GM19395 (cell line): ENCODE results near the gene AP3M1.
A peak's percentile ranks its signal among the peaks of the same experiment; 100 is the strongest.
"Not testable (repeated sequence)": the region's sequence is repeated elsewhere in the genome, so short reads cannot be mapped to it uniquely, and the experiment has no call there.

Experiments
- ATAC-seq: cut with Tn5 transposase; IDR thresholded peaks from one replicate; pipeline ENCODE4 v1.9.1; 2021; ENCODE audit warnings: mild to moderate bottlenecking, moderate library complexity; ENCODE audit not compliant: unreplicated experiment

The AP3M1 gene, protein sequence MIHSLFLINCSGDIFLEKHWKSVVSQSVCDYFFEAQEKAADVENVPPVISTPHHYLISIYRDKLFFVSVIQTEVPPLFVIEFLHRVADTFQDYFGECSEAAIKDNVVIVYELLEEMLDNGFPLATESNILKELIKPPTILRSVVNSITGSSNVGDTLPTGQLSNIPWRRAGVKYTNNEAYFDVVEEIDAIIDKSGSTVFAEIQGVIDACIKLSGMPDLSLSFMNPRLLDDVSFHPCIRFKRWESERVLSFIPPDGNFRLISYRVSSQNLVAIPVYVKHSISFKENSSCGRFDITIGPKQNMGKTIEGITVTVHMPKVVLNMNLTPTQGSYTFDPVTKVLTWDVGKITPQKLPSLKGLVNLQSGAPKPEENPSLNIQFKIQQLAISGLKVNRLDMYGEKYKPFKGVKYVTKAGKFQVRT

DNA sequence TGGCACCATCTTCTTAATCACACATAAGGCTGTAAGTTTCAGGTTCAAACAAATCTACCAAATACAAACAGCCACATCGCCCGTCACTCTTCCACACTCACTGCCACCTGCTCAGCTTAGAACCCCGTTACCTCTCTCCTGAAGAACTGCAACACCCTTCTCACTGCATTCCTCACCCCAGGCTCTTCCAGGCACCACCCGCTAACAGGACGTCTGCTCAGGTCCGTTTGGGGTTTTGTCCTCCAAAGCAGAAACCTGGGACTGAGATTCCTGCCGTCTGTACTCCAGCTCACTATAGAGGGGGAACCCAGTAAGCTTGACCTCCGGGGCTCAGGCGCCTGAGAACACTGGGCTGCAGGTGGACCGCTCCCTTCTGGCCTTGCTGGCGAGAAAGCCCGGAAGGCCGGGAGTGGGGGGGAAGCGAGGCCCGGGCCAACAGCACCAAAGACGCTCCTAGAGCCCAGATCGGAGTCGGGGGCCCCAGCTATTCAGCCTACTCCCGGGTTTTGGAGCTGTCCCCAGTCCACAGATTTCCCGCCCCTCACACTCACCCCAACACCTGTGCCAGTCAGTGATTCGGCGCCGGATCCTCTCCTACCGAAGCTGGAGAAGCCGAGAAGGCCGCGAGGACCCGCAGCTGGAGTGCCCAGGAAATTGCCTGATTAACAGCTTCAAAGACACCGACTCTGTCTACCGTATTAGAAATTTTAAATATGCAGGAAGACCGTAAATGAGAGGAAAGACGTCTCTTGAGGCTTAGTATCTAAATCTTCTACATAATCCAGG, at the start of gene AP3M1:
TSS of gene AP3M1 (minus strand) at position 625 of the 786 bp plus-strand sequence. CDS start 12,449 bp downstream, outside the sequence.
- ATAC-seq = peak; percentile 59

DNA sequence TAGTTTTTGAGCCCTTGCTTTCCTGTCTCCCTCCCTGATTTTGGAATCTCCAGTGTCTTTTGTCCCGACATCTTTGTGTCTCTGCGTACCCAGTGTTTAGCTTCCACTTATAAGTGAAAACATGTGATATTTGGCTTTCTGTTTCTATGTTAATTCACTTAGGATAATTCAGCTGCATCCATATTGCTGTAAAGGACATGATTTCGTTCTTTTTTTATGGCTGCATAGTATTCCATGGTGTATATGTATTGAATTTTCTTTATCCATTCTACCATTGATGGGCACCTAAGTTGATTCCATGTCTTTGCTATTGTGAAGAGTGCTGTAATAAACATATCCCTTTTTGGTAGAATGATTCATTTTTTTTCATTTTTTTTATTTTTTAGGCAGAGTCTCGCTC, 48.7 kb upstream of the AP3M1 start:
- no peak for ATAC-seq

GRCh38 chr10:74194999-74195398, 44.4 kb upstream of the AP3M1 start:
- ATAC-seq = no peak

- no peak for ATAC-seq
These were observed 43.9 kb upstream of the AP3M1 start for GRCh38 chr10:74194545-74194944.

DNA sequence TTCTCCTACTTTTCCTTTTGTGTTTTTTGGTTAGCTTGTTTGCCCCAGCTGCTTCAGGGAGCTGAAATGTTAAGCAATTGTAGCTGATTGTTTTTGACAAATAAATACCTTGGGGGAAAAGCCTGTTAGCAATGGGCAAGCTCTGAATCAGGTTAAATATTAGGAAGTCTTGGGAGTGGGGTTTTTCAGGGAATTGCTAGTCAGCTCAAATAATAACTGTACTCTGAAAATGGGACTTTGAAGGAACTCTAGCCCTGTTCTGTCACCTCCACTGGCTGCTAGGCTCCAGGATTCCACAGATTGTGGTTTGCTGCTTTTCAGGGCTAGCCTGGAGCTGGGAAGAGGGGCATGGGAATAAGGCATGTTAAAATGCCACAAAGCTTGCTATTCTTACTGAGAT, 39.9 kb upstream of the AP3M1 start:
- ATAC-seq = no peak

- ATAC-seq = peak; percentile 89
These were observed 39.4 kb upstream of the AP3M1 start for GRCh38 chr10:74189999-74190421.

DNA sequence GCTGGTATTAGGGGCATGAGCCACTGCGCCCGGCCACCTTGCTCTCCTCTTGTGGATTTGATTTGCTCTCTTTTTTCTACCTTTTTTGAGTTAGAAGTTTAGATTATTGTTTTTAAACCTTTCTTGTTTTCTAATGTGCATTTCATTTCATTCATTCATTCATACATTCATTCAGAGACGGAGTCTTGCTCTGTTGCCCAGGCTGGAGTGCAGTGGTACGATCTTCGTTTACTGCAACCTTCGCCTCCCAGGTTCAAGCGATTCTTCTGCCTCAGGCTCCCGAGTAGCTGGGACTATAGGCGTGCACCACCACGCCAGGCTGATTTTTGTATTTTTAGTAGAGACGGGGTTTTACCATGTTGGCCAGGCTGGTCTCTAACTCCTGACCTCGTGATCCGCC, 38.0 kb upstream of the AP3M1 start:
- not testable (repeated sequence) for ATAC-seq

DNA sequence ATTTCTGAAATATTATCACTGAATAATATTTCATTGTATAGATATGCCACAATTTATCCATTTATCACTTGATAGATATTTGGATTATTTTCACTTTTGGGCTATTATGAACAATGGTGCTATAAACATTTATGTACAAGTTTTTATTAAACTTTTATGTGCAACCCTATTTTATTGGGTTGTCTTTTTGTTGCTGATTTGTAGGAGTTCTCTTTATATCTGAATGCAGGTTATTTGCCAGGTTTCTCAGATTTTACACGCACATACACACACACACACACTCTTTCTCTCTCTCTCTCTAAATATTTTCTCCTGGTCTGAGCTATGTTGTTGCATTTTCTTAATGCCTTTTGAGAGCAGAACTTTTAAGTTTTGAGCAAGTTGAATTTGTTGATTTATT, 36.6 kb upstream of the AP3M1 start:
- ATAC-seq = no peak

- no peak for ATAC-seq
These were observed 36.0 kb upstream of the AP3M1 start for GRCh38 chr10:74186678-74187077.

DNA sequence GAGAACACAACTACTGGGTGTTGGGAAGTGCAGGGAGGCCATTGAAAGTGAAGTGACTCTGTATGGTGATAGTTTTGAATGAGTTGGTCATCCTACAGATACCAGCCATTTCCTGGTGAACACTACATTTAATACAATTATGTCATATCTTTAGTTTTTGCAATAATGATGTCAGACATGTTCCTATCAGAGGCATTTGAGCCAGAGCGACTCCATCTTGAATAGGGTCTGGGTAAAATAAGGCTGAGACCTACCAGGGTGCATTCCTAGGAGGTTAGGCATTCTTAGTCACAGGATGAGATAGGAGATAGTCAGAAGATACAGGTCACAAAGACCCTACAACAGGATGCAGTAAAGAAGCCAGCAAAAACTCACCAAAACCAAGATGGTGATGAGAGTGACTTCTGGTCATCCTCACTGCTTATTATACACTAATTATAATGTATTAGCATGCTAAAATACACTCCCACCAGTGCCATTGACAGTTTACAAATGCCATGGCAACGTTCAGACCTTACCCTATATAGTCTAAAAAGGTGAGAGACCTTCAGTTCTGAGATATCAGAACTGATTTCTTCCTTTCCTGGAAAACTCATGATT, 28.6 kb upstream of the AP3M1 start:
- no peak for ATAC-seq

DNA sequence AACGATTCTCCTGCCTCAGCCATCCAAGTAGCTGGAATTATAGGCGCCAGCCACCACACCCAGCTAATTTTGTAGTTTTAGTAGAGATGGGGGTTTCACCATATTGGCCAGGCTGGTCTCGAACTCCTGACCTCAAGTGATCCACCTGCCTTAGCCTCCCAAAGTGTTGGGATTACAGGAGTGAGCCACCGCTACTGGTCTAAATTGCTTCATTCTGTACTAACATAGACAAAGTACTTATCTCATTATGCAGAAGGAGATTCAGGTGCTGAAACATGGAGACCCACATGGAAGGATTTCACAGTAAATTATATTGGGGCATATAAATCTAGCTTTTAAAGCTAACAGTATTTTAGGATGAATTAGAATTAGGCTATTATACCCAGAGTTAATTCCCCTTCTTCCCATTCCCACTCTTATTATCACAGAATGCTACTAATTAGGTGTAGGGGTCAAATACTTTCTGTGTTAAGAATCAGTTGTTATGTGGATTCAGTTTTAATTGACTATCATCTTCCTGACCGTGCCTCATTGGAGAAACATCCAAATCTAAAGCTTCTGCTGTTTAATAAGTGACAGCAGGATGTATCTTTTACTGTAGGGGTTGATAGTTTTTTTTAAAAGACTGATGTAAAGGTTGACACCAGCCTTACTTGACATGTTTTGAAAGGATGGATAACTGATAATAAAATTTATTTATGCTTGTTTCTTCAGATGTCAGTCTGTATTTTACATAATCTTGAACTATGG, 27.6 kb upstream of the AP3M1 start:
- no peak for ATAC-seq

- peak; percentile 19 for ATAC-seq
These were observed 26.6 kb upstream of the AP3M1 start for GRCh38 chr10:74177140-74177677.

DNA sequence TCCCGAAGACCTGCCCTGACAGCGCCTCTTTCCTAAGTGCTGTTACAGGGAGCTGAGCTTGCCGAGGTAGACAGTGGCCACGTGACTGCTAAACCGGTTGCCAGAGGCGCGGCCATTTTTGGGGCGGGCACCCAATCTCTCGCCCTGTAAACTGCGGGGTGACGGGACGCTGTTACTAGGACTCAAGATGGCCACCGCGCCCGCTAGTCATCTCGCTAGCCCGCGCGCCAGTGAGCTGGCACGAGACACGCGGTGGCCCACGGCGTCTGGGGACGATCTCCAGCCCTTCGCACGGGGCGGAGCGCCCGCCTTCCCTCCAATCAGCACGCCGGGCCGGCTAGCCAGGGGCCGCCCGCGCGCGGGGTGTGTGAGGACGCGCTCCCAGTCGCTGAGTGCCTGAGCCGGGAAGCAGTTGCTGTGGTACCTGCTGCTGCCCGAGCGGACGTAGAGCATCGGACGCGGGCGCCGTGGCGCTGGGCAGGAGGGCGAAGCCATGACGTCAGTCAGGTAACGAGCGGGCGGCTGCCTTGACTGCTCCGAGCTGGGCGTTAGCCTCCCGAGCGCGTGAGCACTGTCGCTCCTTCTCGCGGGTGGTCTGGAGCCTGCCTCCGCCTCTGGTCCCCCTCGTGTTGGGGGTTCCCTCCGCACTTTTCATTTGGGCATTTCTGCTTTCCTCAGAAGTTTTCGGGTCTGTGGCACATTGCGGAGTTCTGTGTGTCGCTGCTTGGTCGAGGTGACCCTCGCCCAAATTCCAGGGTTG, 25.9 kb upstream of the AP3M1 start:
- ATAC-seq = peak; percentile 89

- ATAC-seq = no peak
These were observed 25.1 kb upstream of the AP3M1 start for GRCh38 chr10:74175510-74176379.

GRCh38 chr10:74174521-74174920, 23.9 kb upstream of the AP3M1 start:
- no peak for ATAC-seq

DNA sequence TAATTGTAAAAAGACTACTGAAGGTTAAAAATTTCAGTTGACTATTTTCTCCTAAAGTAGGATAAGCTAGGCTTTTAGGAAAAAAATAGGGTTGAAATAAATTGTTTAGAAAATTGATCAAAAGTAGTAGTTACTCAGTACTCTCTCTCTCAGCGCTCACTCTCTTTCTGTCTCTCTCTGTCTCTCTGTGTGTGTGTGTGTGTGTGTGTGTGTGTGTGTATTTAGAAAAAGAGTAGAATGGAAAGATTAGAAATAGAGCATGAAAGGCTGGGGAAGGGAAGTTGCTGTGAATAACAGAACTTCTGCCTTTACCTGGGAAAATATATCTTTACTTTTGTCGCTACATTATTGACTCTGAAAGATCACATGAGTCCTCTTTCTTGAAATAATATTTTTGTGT, 21.0 kb upstream of the AP3M1 start:
- ATAC-seq = no peak

- no peak for ATAC-seq
These were observed 16.8 kb upstream of the AP3M1 start for GRCh38 chr10:74167443-74167842.

DNA sequence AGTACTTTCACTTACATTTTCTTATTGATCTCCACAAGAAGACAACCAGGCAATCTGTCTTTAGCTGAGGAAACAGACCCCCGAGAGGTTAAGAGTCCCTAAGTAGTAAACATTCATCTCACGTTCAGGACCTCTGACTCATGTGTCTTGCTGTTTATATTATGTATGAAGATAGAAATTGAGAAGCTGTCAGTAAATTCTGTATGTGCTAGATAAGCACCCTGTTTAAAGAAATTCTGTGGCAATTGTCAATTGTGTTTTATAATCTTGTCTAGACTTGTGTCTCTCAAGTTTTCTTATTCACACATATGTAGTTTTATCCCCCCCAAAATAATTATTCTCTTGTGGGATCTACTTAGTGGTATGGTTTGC, 14.9 kb upstream of the AP3M1 start:
- ATAC-seq = no peak
